Thymus (tissue), 11 donors: ENCODE data around the gene GNS. TPM values are rescaled to one million over a fixed set of nuclear protein-coding genes. Genes with fewer than 3 reads are reported as not detected.

Experiments used
- DNase-seq, 9 donors: peaks; one replicate each; pipeline ENCODE4 v3.0.0-alpha.2; 2013; ENCODE audit warnings: low spot score in 9 of 9, low read depth in 6 of 9, missing footprints in 1 of 9
- H3K27ac ChIP-seq, 2 donors: one replicate each; pipeline ENCODE4 v1.5.1; 2013; ENCODE audit warnings: control low read depth in 1 of 2, low read depth in 1 of 2, low read length in 1 of 2, mild to moderate bottlenecking in 1 of 2, moderate library complexity in 1 of 2
- H3K27me3 ChIP-seq, 2 donors: one replicate each; pipeline ENCODE4 v1.5.1; 2013; ENCODE audit warnings: low read length in 1 of 2; ENCODE audit not compliant: control insufficient read depth in 2 of 2, insufficient read depth in 1 of 2
- H3K36me3 ChIP-seq, 2 donors: one replicate each; pipeline ENCODE4 v1.5.1; 2013; ENCODE audit warnings: low read length in 1 of 2, mild to moderate bottlenecking in 1 of 2, moderate library complexity in 1 of 2; ENCODE audit not compliant: control insufficient read depth in 2 of 2, insufficient read depth in 2 of 2
- H3K4me1 ChIP-seq, 2 donors: one replicate each; pipeline ENCODE4 v1.5.1; 2013; ENCODE audit warnings: low read length in 2 of 2; ENCODE audit not compliant: control insufficient read depth in 2 of 2, insufficient read depth in 2 of 2
- H3K4me3 ChIP-seq, 2 donors: one replicate each; pipeline ENCODE4 v1.5.1; 2013; ENCODE audit warnings: low read length in 2 of 2, control low read depth in 1 of 2, mild to moderate bottlenecking in 1 of 2
- H3K9me3 ChIP-seq, 2 donors: one replicate each; pipeline ENCODE4 v1.5.1; 2013; ENCODE audit warnings: low read length in 1 of 2, mild to moderate bottlenecking in 1 of 2; ENCODE audit not compliant: control insufficient read depth in 2 of 2, insufficient read depth in 1 of 2
- WGBS: extraction: QIAGEN DNeasy Blood & Tissue Kit; methylation state at CpG from one replicate; pipeline ENCODE4 v1.1.7; 2013; 5-methylcytosine and 5-hydroxymethylcytosine counted together
- polyA plus RNA-seq: library from polyadenylated mRNA; stranded (reverse); fragments of 200-250 nt; gene quantifications from one replicate; pipeline ENCODE4 v1.2.3, GENCODE V29; 2013
- total RNA-seq: library from RNA; stranded (reverse); fragments of 120-200 nt; gene quantifications from one replicate; pipeline ENCODE4 v1.2.4, GENCODE V29; 2013
- donor health status: healthy.

The GNS gene
- total and polyA plus RNA-seq, 2 donors = 21.2 to 27.2 TPM

DNA sequence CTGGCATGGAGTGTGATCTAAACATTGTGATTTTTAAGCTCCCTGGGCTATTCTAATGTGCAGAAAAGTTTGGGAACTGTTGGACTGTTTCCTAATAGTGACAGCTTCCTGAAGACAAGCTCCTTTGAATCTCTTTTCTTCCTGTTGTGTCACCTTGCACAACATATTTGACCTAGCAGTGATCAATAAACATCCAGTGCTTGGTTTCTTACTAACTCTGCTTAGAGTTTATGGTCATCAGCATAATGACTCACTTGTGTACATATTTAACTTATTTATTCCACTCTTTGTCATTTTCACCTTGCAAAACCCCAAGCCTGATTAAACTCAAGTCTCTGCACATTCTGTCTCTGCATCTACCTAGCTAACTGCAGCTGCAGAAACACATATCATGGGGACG is 38.0 kb upstream of the GNS start:
- peaks cover 0 to 2% of the 10 kb centered on the region in 2 donors for H3K4me1 ChIP-seq
- H3K36me3 ChIP-seq = no peaks in the 10 kb centered on the region
- H3K4me3 ChIP-seq = no peak overlapping the region
- WGBS = 95% methylated on average over 1 of the region's 1 CpG
- H3K9me3 ChIP-seq = no peaks in the 10 kb centered on the region
- peaks cover 0 to 4% of the 10 kb centered on the region in 2 donors for H3K27me3 ChIP-seq
- H3K27ac ChIP-seq = no peak overlapping the region
- no peak for DNase-seq

DNA sequence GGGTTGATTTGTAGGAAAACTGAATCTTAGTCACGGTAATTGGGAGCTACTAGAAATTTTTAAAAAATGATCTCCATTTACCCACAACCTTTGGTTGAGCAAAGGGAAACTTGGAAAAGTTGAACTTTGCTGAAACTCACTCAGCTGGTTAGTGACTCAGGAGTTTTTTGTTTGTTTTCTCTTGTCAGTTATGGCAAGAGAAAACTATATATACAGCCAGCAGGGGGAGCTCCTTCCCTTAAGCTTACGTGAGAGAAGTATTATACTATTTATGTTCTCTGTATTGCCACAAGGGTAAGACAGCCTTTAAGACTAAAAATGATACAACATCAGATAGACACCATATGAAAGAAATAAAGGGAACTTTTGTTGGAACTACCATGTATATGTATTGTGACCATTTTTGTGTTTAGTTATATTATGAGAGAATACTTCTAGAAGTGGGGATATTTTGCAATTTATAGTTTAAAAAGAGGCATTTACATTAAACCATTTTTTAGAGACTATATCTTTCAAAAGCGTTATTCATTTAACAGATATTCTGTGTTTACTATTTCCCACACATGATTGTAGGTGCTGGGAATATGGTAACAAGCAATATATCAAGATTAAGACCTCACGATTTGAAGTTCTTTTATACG is 37.1 kb upstream of the GNS start:
- 72% methylated on average over 5 of the region's 5 CpGs for whole genome bisulfite sequencing
- Histone ChIP-seq H3K9me3 (no peaks in the 10 kb centered on the region), H3K27ac (no peak overlapping the region), H3K4me1 (peaks cover 0 to 2% of the 10 kb centered on the region in 2 donors), H3K36me3 (no peaks in the 10 kb centered on the region), H3K27me3 (peaks cover 0 to 2% of the 10 kb centered on the region in 2 donors), H3K4me3 (no peak overlapping the region)
- DNase-seq = peak; percentile 39 to 83 (median 64)

GRCh38 chr12:64794305-64794704 is 35.1 kb upstream of the GNS start:
- WGBS = 90% methylated on average over 3 of the region's 3 CpGs
- Histone ChIP-seq H3K36me3 (no peaks in the 10 kb centered on the region), H3K27ac (no peak overlapping the region), H3K4me1 (no peaks in the 10 kb centered on the region), H3K9me3 (no peaks in the 10 kb centered on the region), H3K4me3 (no peak overlapping the region), H3K27me3 (no peaks in the 10 kb centered on the region)
- no peak for DNase-seq

DNA sequence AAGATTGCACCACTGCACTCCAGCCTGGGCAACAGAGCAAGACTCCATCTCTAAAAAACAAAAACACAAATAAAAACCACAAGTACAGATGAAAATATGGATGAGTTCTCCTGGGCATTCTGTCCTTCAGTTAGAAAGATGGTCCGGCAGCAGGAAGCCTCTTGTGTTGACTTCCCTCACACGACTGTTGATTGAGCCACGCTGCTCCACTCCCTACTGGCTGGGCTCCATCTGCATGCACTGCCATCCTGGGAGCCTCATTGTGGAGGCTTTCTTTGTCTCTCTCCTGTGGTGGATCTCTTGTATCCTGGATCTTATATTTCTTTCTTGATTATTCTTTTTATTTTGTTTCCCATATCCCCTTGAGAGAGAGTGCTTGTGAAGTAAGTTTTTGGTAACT is 34.4 kb upstream of the GNS start:
- Histone ChIP-seq H3K27ac (no peak overlapping the region), H3K4me1 (no peaks in the 10 kb centered on the region), H3K36me3 (no peaks in the 10 kb centered on the region), H3K4me3 (no peak overlapping the region), H3K9me3 (no peaks in the 10 kb centered on the region), H3K27me3 (no peaks in the 10 kb centered on the region)
- WGBS = 96% methylated on average over 3 of the region's 3 CpGs
- no peak for DNase-seq

- H3K27ac ChIP-seq = no peak overlapping the region
- no peak for DNase-seq
- no peaks in the 10 kb centered on the region for H3K36me3 ChIP-seq
- 89% methylated on average over 1 of the region's 1 CpG for WGBS
- no peaks in the 10 kb centered on the region for H3K4me1 ChIP-seq
- H3K27me3 ChIP-seq = no peaks in the 10 kb centered on the region
- no peak overlapping the region for H3K4me3 ChIP-seq
- no peaks in the 10 kb centered on the region for H3K9me3 ChIP-seq
Measured at GRCh38 chr12:64792128-64792527, 32.9 kb upstream of the GNS start.

DNA sequence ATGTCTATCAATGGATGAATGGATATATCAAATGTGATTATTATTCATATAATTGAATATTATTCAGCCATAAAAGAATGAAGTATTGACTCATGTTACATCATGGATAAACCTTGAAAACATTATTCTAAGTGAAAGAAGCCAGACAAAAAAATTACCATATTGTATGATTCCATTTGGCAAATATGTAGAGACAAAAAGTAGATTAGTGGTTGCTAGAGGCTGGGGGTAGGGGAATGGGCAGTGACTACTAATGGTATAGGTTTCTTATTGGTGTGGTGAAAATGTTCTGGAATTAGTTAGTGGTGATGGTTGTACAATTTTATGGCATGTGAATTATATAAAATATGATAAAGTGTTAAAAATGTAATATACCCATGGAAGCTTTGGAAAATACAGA is 31.8 kb upstream of the GNS start:
- no peak for DNase-seq
- no peaks in the 10 kb centered on the region for H3K27me3 ChIP-seq
- no peak overlapping the region for H3K4me3 ChIP-seq
- no peak overlapping the region for H3K27ac ChIP-seq
- no peaks in the 10 kb centered on the region for H3K36me3 ChIP-seq
- H3K9me3 ChIP-seq = no peaks in the 10 kb centered on the region
- H3K4me1 ChIP-seq = no peaks in the 10 kb centered on the region

- H3K27me3 ChIP-seq = no peaks in the 10 kb centered on the region
- no peak overlapping the region for H3K27ac ChIP-seq
- no peaks in the 10 kb centered on the region for H3K36me3 ChIP-seq
- no peaks in the 10 kb centered on the region for H3K9me3 ChIP-seq
- H3K4me1 ChIP-seq = no peaks in the 10 kb centered on the region
- no peak overlapping the region for H3K4me3 ChIP-seq
- 95% methylated on average over 1 of the region's 1 CpG for WGBS
- DNase-seq = no peak
Measured at GRCh38 chr12:64790166-64790565, 31.0 kb upstream of the GNS start.

DNA sequence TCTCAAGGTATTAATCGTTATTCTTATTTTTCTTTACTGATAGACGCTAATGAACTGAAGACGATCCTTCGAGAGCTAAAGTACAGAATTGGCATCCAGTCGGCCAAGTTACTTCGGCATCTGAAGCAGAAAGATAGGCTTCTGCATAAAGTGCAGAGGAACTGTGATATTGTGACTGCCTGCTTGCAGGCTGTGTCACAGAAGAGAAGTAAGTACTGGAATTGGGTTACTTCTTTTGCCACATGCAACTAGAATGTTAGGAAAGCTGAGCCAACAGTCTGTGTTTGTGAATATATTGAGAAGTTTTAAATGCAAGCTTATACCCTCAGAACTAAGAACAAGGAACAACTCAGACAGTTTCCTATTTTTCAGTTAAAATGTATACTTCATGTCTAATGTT is 26.6 kb upstream of the GNS start:
- DNase-seq = no peak
- Histone ChIP-seq H3K27me3 (peaks cover 16 to 38% of the 10 kb centered on the region in 2 donors), H3K4me1 (no peaks in the 10 kb centered on the region), H3K27ac (no peak overlapping the region), H3K9me3 (no peaks in the 10 kb centered on the region), H3K36me3 (no peaks in the 10 kb centered on the region), H3K4me3 (no peak overlapping the region)
- 97% methylated on average over 6 of the region's 6 CpGs for WGBS

DNA sequence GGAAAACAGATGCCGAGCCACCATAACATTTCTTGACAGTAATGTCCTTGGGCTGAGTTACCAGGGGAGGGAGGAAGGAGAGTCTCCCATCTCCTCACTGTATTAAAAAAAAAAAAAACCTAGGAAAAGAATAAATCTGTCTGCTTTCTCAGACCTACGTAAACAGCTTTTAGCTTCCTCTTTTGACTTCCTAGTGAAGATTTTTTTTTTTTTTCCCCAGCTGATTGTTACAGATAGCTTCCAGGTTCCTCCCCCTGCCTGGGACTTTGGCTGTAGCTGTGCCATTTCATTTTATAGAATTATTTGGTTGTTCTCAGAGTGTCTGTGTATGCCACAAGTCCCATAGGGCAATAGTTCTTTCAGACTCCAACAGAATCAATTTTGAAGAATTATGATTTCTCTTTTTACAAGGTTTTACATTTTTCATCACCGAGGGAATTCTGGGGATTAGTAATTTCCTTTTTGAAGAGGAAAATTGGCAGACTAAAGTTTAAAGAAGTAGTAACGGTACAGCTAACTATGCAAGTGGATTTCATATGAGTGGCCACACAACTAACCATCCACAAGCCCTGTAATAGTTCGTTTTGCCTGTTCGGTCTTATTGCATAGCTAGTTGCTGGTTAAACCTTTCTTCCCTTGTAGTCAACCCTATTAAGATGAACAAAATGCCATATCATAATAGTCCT is 23.1 kb upstream of the GNS start:
- H3K27me3 ChIP-seq = peaks cover 35 to 71% of the 10 kb centered on the region in 2 donors
- no peaks in the 10 kb centered on the region for H3K4me1 ChIP-seq
- WGBS = 29% methylated on average over 6 of the region's 6 CpGs
- no peaks in the 10 kb centered on the region for H3K36me3 ChIP-seq
- no peak overlapping the region for H3K4me3 ChIP-seq
- DNase-seq = no peak
- H3K9me3 ChIP-seq = no peaks in the 10 kb centered on the region
- no peak overlapping the region for H3K27ac ChIP-seq
